ENCODE results near the gene FAM13B.

Gene FAM13B

DNA sequence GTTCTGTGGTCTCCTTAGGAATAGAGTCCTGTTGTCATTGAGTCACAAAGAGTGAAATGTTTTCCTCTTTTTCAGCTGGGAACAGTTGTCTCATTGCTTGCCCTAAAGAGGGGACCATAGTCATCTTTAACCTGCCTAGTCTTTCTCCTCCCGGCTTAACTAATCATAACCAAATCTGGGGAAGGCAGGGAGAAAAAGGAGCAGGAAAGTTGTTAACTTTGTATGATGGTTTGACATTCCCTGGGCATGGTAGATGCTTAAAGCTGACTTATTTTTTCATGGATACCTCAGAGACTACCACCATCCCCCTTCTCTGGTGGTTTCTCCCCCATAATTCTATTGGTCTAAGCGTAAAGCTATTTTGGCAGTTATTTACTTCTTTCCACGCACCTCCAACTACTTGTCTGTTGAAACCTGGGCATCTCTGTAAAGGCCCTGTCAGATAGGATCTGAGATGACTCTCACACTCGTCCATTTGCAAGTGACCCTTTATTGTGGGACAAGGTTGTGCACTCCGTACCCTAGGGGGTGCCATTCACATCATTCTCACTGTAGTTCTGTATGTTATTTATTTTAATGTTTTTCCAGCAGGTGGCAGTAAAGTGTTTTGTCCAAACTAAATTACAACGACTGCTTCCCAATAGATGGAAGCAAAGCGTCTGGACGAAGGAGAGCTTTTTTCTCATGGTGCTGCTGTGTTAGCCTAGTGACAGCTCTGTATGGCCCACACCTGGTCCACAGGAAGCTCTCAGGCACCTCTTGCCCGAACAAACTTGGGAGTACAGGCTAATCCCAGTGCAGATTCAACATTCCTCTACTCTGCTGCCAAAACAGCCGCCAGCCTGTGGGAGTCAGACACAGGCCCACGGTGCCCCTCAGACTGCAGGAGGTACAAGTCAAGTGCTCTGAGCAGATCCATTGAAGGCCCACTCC is 3.0 kb upstream of the FAM13B start:
- no peaks in the 10 kb centered on the region for H4K20me1 ChIP-seq (ENCODE audit: low read depth, low read length)
- H3K27me3 ChIP-seq (ENCODE audit: low read length): no peaks in the 10 kb centered on the region
- H3K9me2 ChIP-seq (replicated peaks; ENCODE audit: insufficient read depth, low read length): no peaks in the 10 kb centered on the region
- peak overlapping the region; percentile 43 for H2AFZ ChIP-seq (ENCODE audit: low read depth, low read length, severe bottlenecking)
- H3K4me3 ChIP-seq (ENCODE audit: insufficient read depth, low read length, poor library complexity, severe bottlenecking): no peak overlapping the region
- TF ChIP-seq EZH2phosphoT487 (conservative IDR thresholded peaks at IDR 0.05; ENCODE audit: low read length): no peak
- TF ChIP-seq, protein P1, sequence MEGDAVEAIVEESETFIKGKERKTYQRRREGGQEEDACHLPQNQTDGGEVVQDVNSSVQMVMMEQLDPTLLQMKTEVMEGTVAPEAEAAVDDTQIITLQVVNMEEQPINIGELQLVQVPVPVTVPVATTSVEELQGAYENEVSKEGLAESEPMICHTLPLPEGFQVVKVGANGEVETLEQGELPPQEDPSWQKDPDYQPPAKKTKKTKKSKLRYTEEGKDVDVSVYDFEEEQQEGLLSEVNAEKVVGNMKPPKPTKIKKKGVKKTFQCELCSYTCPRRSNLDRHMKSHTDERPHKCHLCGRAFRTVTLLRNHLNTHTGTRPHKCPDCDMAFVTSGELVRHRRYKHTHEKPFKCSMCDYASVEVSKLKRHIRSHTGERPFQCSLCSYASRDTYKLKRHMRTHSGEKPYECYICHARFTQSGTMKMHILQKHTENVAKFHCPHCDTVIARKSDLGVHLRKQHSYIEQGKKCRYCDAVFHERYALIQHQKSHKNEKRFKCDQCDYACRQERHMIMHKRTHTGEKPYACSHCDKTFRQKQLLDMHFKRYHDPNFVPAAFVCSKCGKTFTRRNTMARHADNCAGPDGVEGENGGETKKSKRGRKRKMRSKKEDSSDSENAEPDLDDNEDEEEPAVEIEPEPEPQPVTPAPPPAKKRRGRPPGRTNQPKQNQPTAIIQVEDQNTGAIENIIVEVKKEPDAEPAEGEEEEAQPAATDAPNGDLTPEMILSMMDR (IDR thresholded peaks at IDR 0.05; ENCODE audit: insufficient read depth, low read length, poor library complexity, severe bottlenecking): peak; percentile 98
- H3K79me2 ChIP-seq (ENCODE audit: insufficient read depth, low read length): peaks cover 12% of the 10 kb centered on the region
- H3F3A ChIP-seq (ENCODE audit: insufficient read depth): peaks cover 21% of the 10 kb centered on the region
- H3K27ac ChIP-seq (ENCODE audit: low read depth, low read length): no peak overlapping the region
- H3K9ac ChIP-seq (ENCODE audit: low read length): no peak overlapping the region
- H3K4me2 ChIP-seq (ENCODE audit: low read depth, low read length, poor library complexity, severe bottlenecking): no peak overlapping the region
- no peaks in the 10 kb centered on the region for H3K9me3 ChIP-seq (ENCODE audit: insufficient read depth, low read length)
- no peaks in the 10 kb centered on the region for H3K36me3 ChIP-seq (ENCODE audit: low read length)

DNA sequence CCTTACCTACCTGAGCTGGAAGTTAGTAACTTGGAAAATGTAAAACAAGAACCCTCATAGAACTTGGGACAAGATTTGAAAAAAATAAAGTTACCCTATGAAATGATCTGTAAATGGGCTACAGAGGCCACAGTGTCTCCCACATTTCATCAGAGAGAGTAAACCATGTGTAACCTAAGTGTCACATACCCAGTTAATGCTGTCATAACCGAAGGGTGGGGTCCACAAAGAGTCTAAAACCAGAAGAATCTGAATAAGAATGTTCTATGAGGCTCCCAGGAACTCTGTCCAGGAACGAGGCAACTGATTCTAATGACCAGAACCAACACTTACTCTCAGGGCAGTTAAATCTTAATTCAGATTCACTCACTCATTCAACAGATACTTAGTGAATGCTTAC is 1.0 kb upstream of the FAM13B start:
- H3K79me2 ChIP-seq (ENCODE audit: insufficient read depth, low read length): peaks cover 32% of the 10 kb centered on the region
- H3K27ac ChIP-seq (ENCODE audit: low read depth, low read length): no peak overlapping the region
- peak overlapping the region; percentile 79 for H3K4me2 ChIP-seq (ENCODE audit: low read depth, low read length, poor library complexity, severe bottlenecking)
- no peaks in the 10 kb centered on the region for H3K36me3 ChIP-seq (ENCODE audit: low read length)
- H3K9me3 ChIP-seq (ENCODE audit: insufficient read depth, low read length): no peaks in the 10 kb centered on the region
- H3K27me3 ChIP-seq (ENCODE audit: low read length): no peaks in the 10 kb centered on the region
- peak overlapping the region; percentile 88 for H3K9ac ChIP-seq (ENCODE audit: low read length)
- TF ChIP-seq EZH2phosphoT487 (conservative IDR thresholded peaks at IDR 0.05; ENCODE audit: low read length): no peak
- TF ChIP-seq, protein P1 (IDR thresholded peaks at IDR 0.05; ENCODE audit: insufficient read depth, low read length, poor library complexity, severe bottlenecking): no peak
- H3F3A ChIP-seq (ENCODE audit: insufficient read depth): peaks cover 34% of the 10 kb centered on the region
- no peaks in the 10 kb centered on the region; the same call in 1 of the 2 replicates for H4K20me1 ChIP-seq (ENCODE audit: low read depth, low read length)
- H3K4me3 ChIP-seq (ENCODE audit: insufficient read depth, low read length, poor library complexity, severe bottlenecking): peak overlapping the region; percentile 84
- H2AFZ ChIP-seq (ENCODE audit: low read depth, low read length, severe bottlenecking): peak overlapping the region; percentile 95
- H3K9me2 ChIP-seq (replicated peaks; ENCODE audit: insufficient read depth, low read length): no peaks in the 10 kb centered on the region

DNA sequence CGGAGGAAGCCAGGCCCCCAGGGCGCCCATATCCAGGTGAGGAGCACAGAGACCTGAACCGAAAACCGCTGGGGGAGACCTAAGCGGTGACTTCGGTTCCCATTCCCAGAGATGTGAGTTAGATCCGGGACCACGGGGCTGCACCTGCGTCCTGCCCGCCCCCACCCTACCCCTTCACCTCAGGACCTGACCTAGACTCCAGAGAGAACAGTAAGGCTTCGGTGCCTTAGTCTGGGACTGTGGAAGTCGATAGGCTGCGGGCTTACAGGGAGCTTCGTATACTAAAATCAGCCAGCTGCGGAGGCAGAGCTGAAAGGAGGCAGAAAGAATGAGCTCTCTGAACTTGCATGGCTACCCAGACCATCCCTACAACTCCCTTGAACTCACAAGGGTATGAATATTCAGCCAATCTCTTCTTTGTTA is 518 bp upstream of the FAM13B start:
- H3K27me3 ChIP-seq (ENCODE audit: low read length): no peaks in the 10 kb centered on the region
- H3K9ac ChIP-seq (ENCODE audit: low read length): peak overlapping the region; percentile 88
- H3K9me2 ChIP-seq (replicated peaks; ENCODE audit: insufficient read depth, low read length): no peaks in the 10 kb centered on the region
- H3K79me2 ChIP-seq (ENCODE audit: insufficient read depth, low read length): peaks cover 37% of the 10 kb centered on the region
- peak overlapping the region; percentile 95 for H2AFZ ChIP-seq (ENCODE audit: low read depth, low read length, severe bottlenecking)
- TF ChIP-seq, protein P1 (IDR thresholded peaks at IDR 0.05; ENCODE audit: insufficient read depth, low read length, poor library complexity, severe bottlenecking): no peak
- H3K4me3 ChIP-seq (ENCODE audit: insufficient read depth, low read length, poor library complexity, severe bottlenecking): peak overlapping the region; percentile 84
- H3K27ac ChIP-seq (ENCODE audit: low read depth, low read length): peak overlapping the region; percentile 93; the same call in 1 of the 2 replicates
- H3K36me3 ChIP-seq (ENCODE audit: low read length): no peaks in the 10 kb centered on the region
- H3K9me3 ChIP-seq (ENCODE audit: insufficient read depth, low read length): no peaks in the 10 kb centered on the region
- no peaks in the 10 kb centered on the region; the same call in 1 of the 2 replicates for H4K20me1 ChIP-seq (ENCODE audit: low read depth, low read length)
- peaks cover 38% of the 10 kb centered on the region for H3F3A ChIP-seq (ENCODE audit: insufficient read depth)
- peak overlapping the region; percentile 79 for H3K4me2 ChIP-seq (ENCODE audit: low read depth, low read length, poor library complexity, severe bottlenecking)

All from SU-DHL-6 (cell line).